Islet precursor cell (in vitro differentiated cells): Measurements from ENCODE around the gene BRSK1.
A peak's percentile ranks its signal among the peaks of the same experiment; 100 is the strongest.

Experiments
- DNase-seq: peaks from one replicate; pipeline ENCODE4 v3.0.0-alpha.2; 2018

The BRSK1 gene

DNA sequence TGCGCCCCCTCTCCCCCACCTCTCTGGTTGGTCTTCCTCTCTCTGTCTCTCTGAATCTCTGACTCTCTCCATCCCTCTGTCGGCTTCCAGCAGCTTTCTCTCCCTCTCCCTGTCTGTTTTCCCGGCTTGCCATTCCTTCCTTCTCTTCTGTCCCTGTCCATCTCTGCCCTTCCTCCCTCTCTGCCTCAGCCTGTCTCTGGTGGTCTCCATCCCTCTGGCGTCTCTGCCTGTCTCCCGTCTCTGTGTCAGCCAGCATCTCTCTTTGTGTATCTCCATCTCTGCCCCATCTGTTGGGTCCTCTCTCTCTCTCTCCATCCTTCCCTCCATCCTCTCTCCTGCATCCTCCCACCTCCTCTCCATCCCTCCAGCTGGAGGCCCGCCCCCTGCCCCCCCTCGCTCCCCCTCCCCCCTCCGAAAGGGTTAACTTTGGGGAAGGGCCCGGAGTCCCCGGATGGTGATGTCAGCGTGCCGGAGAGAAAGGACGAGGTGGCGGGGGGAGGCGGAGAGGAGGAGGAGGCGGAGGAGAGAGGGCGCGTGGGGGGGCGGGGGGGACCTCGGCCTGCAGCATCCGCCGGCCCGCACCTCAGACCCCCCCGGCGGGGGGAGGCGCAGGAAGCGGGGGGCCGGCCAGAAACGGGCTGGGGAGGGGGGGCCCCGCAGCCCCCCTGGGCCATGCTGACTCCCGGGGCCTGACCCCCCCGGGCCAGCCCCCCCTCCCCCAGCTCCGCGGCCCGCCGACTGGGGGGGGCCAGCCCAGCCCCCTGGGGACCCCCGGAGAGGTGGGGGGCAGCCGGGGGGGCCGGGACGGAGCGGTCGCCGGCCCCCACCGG is at the start of gene BRSK1:
Gene BRSK1, plus strand, starts transcription at position 450 of the 830 bp plus-strand sequence. CDS start 446 bp downstream, outside the sequence.
- peak; percentile 89 for DNase-seq

DNA sequence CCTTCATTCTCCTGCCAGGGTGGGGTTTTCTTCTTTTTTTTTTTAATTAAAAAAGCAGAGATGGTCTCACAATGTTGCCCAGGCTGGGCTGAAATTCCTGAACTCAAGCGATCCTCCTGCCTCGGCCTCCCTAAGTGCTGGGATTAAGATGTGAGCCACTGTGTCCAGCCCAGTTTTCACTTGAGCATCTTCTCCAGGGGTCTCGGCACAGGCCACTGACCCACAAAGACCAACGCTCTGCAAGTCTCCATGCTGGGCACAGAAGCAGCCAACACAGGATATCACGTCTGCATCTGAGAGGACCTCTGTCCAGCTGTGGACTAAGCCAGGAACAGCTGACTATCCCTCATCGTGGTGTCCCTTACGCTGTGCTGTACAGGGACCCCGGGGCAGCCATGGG is 45.8 kb upstream of the BRSK1 start:
- DNase-seq: no peak

GRCh38 chr19:55239004-55239403 is 44.8 kb upstream of the BRSK1 start:
- no peak for DNase-seq

DNA sequence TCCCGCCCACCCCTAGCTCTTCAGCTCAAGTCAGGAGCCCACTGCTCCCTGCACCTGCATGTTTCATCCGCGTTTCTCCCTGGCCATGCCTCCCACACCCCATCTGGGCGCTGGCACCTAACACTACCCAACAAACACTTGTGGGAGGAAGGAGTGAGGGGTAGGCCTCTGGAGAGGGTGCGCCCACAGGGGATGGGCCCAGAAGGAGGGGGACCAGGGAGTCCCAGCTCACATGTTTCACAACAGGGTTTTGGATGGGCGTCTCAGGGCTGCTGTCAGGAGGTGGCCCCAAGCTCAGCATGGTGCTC is 43.1 kb upstream of the BRSK1 start:
- no peak for DNase-seq

DNA sequence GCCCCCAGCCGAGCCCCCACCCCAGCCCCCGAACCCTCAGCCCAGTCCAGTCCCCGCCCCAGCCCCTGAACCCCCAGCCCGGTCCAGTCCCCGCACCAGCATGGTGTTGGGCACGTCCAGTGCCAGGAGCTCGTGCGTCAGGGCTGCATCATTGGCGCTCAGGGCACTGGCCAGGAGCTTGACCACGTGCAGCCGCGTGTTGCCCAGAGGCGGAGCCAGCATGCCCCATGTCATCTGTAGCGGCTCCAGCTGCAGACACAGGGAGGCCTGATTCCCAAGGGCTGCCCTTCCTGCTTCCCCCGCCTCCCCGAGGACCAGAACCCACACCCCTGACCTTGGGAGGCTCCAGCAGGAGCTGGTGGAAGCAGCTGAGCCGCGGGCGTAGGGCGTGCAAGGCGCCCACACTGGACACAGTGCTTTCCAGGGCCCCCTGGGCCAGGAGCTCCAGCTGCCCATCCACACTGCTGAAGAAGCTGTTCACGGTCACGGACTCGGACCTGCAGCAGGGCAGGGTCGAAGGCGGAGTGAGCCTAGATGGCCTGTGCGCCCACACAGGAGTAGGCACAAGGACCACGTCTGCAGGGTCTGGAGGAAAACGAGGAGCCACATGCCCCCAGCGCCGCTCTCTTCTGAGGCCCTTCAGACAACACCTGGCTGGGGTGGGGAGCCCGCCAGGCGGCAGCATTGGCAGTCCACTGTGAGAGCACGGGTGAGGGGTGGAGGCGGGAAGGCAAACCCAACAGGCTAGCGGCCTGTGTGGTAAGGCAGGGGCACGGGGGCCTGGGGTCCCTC is 42.5 kb upstream of the BRSK1 start:
- DNase-seq: no peak

- no peak for DNase-seq
Measured at GRCh38 chr19:55241935-55242464, 41.8 kb upstream of the BRSK1 start.

DNA sequence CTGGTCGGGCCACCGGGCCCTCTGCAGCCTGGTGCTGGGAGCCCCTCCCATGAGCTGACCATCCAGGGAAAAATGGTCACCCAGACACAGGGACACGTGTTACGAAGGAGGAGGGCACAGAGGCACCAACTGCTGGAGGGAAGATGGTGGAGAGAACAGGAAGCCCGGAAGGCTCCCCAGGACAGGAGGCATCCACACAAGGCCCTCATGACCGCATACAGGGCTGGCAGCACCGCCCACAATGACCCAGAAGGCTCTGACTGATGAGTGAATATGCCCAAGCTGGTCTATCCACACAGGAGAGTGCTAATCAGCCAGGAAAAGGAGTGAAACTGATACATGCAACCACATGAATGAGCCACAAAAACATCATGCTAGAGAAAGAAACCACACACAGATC is 41.3 kb upstream of the BRSK1 start:
- no peak for DNase-seq

DNA sequence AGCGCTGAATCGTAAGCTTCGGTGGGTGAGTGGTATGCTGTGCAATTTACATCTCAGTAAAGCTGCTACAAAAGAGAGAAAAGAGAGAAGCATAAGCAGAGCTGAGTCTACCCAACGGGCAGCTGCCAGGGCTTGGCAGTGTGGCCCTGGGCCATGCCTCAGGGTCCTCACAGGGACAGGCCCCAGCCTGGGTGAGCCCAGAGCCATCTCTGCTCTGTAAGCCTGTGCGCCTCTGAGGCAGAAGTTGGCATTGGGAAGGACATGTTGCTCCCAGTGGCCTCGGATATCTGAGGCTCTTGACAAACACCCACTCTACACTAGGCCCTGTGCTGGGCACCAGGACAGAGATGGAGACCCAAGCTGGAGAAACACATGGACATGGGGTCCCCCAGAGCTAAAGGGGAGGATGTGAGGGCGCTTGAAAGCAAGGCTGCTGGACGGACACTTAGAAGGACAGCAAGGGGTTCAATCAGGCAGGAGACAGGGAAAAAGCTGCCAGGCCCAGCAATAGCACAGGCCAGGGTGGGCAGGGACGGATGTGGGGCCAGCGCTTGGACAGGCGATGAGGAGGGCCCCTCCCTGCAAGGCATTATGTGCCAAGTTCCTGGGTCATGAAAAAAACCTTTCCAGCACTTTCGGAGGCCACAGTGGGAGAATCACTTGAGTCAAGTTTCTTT is 39.7 kb upstream of the BRSK1 start:
- DNase-seq: no peak

DNA sequence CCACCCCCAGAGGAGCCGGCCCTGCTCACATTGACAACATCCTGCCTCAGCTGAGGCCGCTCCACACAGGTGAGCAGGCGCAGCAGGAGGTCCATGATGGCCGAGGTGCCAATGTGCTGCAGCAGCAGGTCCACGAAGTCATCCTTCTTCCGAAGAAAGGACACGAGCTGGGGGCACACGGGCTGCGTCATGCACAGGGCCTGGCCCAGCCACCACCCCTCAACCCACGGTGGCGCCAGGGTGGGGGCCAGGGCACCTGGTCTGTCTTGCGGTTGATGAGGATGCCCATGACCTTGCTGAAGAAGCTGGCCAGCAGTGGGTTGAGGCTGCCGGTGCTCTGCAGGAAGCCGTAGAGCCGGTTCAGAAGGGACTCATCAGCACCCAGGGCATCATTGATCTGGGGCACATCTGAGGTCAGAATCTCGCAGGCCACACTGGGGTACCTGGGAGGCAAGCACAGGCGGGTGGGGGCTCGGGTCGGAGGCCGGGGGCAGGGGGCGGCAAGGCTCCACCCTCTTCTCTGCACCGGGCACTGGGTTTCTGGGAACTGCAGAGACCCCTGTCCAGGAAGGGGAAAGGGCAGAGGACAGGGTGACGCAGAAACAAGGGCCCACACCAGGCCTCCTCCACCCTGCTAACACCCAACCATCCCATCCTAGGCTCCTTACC is 38.4 kb upstream of the BRSK1 start:
- no peak for DNase-seq

DNA sequence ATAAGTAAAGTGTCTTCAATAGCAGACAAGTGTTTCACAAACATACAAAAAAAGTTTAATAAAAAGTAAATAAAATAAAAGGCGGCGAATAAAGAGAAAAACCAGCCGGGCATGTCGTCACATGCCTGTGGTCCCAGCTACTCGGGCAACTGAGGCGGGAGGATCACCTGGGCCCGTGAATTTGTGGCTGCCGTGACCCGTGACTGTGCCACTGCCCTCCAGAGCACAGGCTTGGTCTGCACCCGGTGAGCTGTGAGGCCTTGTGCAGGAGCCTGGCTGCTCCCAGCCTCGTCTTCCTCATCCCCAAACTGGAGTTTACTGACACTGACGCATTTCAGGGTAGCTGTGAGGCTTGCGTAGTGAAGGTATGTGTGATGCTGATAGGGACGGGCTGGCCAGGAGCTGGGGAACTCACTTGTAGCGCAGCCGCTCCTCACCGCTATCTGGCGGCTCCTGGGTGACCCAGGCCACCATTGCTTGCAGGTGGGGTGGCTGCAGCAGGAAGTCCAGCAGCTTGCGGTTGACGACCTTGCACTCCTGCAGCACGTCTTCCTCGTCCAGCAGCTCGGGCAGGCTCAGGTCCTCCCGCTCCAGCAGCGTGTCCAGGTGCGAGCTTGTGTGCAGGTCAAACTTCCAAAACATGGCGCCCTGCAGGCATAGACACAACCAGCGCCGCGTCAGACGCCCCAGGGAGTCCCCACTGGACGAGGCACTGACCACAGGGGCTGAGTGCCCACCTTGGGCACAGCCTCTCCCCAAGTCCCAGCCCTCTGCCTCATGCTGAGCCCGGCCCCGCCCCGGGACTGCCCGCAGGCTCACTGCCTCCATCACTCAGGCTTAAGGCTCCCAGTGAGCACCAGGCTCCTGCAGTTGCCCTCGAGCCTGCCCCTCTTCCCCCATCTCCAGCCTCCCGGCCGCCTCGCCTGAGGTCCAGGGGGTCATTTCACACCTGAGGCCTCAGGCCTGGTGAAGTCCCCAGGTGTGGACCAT is 37.0 kb upstream of the BRSK1 start:
- DNase-seq: no peak

DNA sequence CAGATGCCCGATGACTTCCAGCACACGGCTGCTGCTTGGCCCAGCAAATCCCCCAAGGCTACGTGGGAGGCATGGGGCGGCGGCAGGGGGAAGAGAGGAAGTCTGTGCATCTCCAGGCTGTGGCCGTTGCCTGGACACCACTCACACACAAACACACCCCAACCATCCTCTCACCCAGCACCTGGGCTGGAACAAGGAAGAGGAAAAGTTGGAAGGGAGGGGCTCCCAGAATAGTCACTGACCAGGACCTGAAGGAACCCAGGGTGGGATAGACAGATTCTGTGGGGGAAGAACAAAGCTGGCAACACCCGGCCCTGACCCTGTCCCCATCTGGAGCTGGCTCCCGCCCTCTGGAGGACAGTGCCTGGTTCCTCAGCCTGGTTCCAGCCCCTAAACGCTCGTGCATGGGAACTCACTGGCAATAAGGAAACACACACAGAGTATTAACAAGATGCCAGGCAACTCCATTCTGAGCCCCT is 36.1 kb upstream of the BRSK1 start:
- DNase-seq: no peak

GRCh38 chr19:55248166-55248675 is 35.6 kb upstream of the BRSK1 start:
- DNase-seq: no peak

GRCh38 chr19:55248704-55249103 is 35.1 kb upstream of the BRSK1 start:
- DNase-seq: no peak

DNA sequence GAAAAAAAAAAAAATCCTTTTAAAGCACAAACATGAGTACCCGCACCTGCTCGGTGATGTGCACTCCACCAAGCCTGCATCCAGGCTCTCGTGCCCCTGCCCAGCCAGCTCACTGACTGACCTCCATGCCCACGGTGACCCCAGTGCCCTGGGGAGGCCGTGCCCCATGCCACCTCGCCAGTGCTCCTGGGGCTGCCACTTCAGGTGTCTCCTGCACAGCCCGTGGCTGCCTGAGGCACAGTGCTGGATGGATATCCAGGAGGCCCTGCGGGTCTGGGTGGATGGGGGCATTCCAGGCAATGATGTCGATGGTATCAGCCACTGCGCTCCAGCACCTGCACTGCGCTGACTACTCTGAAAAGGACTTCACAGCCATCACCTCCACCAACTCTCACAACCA is 34.0 kb upstream of the BRSK1 start:
- DNase-seq: no peak

DNA sequence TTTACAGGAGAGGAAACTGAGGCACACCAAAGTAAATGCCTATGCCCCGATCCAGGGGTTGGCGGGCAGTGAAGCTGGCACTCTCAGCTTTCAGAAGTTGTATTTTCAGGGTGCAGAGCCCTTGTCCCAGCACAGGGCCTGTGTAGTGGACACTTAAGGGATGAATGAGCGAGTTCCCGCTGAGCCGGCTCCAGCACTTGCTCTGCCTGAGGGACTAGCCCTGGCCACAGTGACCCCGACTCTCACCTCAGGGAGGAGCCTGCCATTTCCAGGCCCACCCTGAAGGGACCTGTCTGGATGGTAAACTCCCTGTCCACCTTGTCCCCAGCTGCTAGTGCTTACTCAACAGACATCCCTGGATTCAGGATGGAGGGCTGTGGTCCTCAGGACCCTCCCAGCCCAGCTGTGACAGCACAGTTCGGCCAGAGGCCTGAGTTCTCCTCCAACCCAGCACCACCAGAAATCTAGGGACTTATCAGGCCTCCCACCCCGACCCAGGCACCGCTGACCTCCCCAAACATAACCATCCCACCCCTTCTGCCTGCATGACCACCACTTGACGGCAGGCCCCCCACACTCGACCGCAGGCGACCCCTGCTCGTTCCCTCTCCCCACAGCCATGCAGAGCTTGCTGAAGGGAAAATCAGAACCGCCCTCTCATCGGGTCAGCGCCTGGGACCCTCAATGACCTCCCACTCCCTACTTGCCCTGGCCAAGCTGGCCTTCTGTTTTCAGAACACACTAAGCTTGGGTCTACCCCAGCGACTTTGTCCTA is 33.3 kb upstream of the BRSK1 start:
- no peak for DNase-seq

DNA sequence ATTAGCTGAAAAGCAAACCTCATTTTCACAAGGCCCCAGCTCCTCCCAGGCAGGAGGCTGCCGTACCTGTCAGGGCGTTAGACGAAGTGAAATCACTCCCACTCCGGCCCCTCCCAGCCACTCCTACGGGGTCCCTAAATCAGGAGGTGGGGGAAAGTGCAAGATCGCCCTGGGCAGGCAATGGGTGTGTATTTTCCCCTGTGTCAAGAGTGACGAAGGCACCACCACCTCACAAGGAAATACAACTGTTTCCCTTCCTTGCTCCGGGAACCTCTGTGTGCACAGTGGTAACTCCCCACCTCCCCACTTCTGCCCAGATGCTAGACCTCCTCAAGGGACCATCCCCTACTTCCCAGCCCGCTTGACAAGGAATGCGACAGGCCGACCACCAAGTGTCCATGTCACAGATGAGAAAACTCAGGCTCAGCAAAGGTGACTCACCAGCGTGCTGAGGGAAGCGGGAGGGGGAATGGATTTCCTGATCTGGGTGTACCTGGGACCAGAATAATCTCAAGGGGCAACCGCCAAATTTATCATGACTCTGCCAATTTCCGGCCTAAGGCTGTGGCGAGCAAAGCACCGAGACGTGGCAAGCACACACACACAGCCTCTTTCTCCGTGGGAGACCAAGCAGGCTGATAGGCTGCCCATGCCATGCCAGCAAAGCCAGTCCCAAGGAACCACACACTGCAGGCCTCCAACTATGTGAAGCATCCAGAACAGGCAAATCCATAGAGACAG is 32.3 kb upstream of the BRSK1 start:
- DNase-seq: peak; percentile 78

- no peak for DNase-seq
Measured at GRCh38 chr19:55252760-55253663, 30.8 kb upstream of the BRSK1 start.

DNA sequence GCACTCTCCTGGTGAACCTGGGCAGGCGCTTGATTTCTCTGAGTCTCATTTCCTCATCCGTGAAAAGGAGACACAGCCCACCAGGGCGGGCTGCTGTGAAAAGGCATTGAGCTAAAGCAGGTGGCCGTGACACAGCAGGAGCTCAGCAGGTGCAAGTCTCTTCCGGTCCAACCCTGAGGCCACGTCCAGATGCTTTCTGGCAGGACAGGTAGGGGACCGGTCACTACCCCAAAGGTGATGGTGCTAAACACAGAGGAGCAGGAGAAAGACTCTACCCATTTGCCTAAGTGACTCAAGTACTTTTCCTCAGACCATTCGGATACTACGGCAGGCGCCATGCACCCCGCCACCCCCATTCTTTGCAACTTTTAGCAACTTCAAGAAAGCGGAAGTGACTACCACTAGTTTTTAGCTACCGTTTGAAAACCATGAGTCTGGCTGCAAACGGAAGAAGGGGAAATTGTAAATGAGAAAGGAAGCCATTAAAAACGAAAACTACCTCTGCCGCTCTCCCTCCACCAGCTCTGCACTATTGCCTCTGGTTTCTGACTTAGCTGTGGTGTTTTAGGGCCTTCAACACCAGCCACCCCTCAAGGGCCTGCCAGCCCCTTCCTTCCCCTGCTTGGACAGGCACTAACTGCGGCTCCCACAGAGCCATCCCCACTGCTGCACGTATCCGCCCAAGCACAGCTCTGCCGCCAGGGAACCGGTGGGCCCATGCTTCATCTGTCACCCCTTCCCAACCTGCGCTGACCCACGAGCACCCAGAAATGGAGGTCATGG is 29.8 kb upstream of the BRSK1 start:
- DNase-seq: no peak
